Spleen (tissue), 11 donors: ENCODE data around the gene NPW. TPM values are rescaled to one million over a fixed set of nuclear protein-coding genes. Genes with fewer than 3 reads are reported as not detected.

Experiments
- DNase-seq: peaks from one replicate; pipeline ENCODE4 v3.0.0-alpha.2; 2020
- H3K27ac ChIP-seq, 8 donors: fragments of 200-600 bp; sonication (generic) in 7 of 8; 1 replicate in 4 of 8; 2 replicates in 4 of 8; pipeline versions ENCODE4 v1.5.0 to v1.8.0; 2016 to 2021; ENCODE audit warnings: inconsistent platforms in 4 of 8, mild to moderate bottlenecking in 4 of 8, moderate library complexity in 1 of 8
- H3K27me3 ChIP-seq, 7 donors: fragments of 200-600 bp; sonication (generic) in 6 of 7; replicated peaks in 1 of 7; 1 replicate in 4 of 7; 2 replicates in 3 of 7; pipeline versions ENCODE4 v1.5.0 to v1.8.0; 2016 to 2021; ENCODE audit warnings: inconsistent platforms in 3 of 7, mild to moderate bottlenecking in 1 of 7
- H3K36me3 ChIP-seq, 6 donors: fragments of 200-600 bp; sonication (generic) in 5 of 6; 1 replicate in 4 of 6; 2 replicates in 2 of 6; pipeline versions ENCODE4 v1.5.0 to v1.8.0; 2016 to 2021; ENCODE audit warnings: inconsistent platforms in 2 of 6
- H3K4me1 ChIP-seq, 6 donors: fragments of 200-600 bp; sonication (generic) in 5 of 6; 1 replicate in 3 of 6; 2 replicates in 3 of 6; pipeline versions ENCODE4 v1.5.0 to v1.8.0; 2016 to 2021; ENCODE audit warnings: inconsistent platforms in 3 of 6
- H3K4me3 ChIP-seq, 8 donors: fragments of 200-600 bp; sonication (generic) in 7 of 8; 1 replicate in 4 of 8; 2 replicates in 4 of 8; pipeline versions ENCODE4 v1.5.0 to v1.8.0; 2016 to 2021; ENCODE audit warnings: inconsistent platforms in 4 of 8, mild to moderate bottlenecking in 4 of 8, moderate library complexity in 2 of 8
- H3K9me3 ChIP-seq, 8 donors: fragments of 200-600 bp; sonication (generic) in 7 of 8; 1 replicate in 4 of 8; 2 replicates in 4 of 8; pipeline versions ENCODE4 v1.5.0 to v1.8.0; 2016 to 2021; ENCODE audit warnings: inconsistent platforms in 4 of 8
- POLR2A ChIP-seq, 3 donors: fragments of 450-650 bp; IDR thresholded peaks; one replicate each; pipeline ENCODE4 v1.5.1; 2017; ENCODE audit warnings: antibody characterized with exemption in 3 of 3, mild to moderate bottlenecking in 1 of 3
- POLR2AphosphoS5 ChIP-seq, 3 donors: sonication (generic); formaldehyde crosslinking; IDR thresholded peaks; one replicate each; pipeline ENCODE4 v1.5.1; 2017; ENCODE audit warnings: antibody characterized with exemption in 3 of 3
- WGBS, 5 donors: extraction: QIAGEN DNeasy Blood & Tissue Kit in 3 of 5; methylation state at CpG; one replicate each; pipeline versions ENCODE4 v1.1.5 to v1.1.7; 2013 to 2018; 5-methylcytosine and 5-hydroxymethylcytosine counted together
- intact Hi-C: fragments of 100-400 bp; cut with DNase I; formaldehyde crosslinking; loops from one replicate; pipeline ENCODE4 v1.15.0; 2023; ENCODE audit warnings: low total_unique reads
- polyA plus RNA-seq, 3 donors: library from polyadenylated mRNA; stranded (reverse); fragments of 200-250 nt; gene quantifications; one replicate each; pipeline ENCODE4 v1.2.1, GENCODE V29; 2013
- total RNA-seq, 7 donors: library from RNA; depleted of rRNA in 3 of 7; stranded (reverse); fragments of >200 nt in 3 of 7; fragmentation: NEBNext Ultra II Directional in 4 of 7; extraction: Animal tissue kit (Norgen Biotek cat#: 25700) in 4 of 7; gene quantifications; one replicate each; pipeline versions ENCODE4 v1.1.0 to v1.2.1, GENCODE V29; 2016 to 2021
- TF ChIP-seq, protein P1 (sequence below), 11 experiments: fragments of 200-600 bp in 7 of 11; fragments of 450-650 bp in 4 of 11; sonication (generic) in 4 of 11; IDR thresholded peaks in 8 of 11; conservative IDR thresholded peaks in 3 of 11; 1 replicate in 7 of 11; 2 replicates in 4 of 11; pipeline versions ENCODE4 v1.4.0 to v1.8.0; 2016 to 2021; ENCODE audit warnings: antibody characterized with exemption in 11 of 11, inconsistent platforms in 4 of 11, mild to moderate bottlenecking in 1 of 11
- donor health status: healthy with polysubstance abuse.
- donor health status: DM: no; HTN: no; CAD: no; lungs with moderate emphysema.
- donor health status: DM: no; HTN: no; CAD: no.
- donor health status: Bipolar disorder and iron deficiency.
- donor health status: healthy.
- donor health status: DM: no; HTN: no; CAD: no.
- donor health status: DM: yes; HTN: yes; CAD: no.

NPW gene
- total and polyA plus RNA-seq, 10 donors, result 0.30 to 2.5 (median 0.94) TPM; not detected in 3

DNA sequence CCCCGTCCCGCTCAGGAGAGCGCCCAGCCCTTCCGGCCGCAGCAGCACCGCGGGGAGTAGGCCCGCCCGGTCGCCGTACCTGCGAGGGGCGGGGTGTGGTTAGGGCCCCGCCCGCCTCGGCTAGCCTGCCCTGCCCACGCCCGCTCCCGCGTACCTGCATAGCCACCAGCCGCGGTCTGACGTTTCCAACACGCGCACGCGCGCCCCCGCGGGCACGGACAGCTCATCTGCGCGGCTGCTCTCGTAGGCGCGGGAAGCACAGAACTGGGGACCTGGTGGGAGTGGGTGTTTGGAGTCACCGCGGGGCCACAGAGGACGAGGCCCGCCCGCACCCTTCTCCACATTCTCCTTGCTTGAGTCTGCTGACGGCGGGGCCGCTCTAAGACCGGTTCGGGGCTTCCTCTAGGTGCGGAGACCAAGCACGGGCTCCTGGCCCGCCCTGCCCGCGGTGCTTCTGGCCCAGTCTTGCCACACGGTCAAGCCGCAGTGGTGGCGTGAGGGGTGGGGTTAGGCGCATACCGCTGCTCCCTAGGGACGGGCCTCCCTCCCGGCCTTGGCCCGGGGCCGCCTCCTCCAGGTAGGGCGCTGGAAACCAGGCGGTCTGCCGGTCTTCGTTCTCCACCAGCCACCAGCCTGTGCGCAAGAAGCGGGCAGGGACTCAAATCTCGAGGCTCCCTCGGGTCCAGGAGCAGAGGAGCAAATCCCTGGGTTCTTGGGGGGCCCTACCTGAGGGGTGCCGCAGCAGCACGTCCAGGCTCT, 40.1 kb upstream of the NPW start:
- Histone ChIP-seq H3K4me3 (peak overlapping the region in 1 of 8 donors; percentile 1), H3K4me1 (peaks cover 5 to 39% (median 21%) of the 10 kb centered on the region in 6 donors), H3K36me3 (peaks cover 23 to 52% (median 46%) of the 10 kb centered on the region in 6 donors), H3K27ac (no peak overlapping the region), H3K27me3 (peaks cover 3 to 93% (median 41%) of the 10 kb centered on the region in 7 donors), H3K9me3 (no peaks in the 10 kb centered on the region)
- intact Hi-C loops, result no loop called here
- TF ChIP-seq, protein P1, sequence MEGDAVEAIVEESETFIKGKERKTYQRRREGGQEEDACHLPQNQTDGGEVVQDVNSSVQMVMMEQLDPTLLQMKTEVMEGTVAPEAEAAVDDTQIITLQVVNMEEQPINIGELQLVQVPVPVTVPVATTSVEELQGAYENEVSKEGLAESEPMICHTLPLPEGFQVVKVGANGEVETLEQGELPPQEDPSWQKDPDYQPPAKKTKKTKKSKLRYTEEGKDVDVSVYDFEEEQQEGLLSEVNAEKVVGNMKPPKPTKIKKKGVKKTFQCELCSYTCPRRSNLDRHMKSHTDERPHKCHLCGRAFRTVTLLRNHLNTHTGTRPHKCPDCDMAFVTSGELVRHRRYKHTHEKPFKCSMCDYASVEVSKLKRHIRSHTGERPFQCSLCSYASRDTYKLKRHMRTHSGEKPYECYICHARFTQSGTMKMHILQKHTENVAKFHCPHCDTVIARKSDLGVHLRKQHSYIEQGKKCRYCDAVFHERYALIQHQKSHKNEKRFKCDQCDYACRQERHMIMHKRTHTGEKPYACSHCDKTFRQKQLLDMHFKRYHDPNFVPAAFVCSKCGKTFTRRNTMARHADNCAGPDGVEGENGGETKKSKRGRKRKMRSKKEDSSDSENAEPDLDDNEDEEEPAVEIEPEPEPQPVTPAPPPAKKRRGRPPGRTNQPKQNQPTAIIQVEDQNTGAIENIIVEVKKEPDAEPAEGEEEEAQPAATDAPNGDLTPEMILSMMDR (IDR thresholded peaks at IDR 0.05 in 8 of 11, conservative IDR thresholded peaks at IDR 0.05 in 3 of 11), result no peak
- TF ChIP-seq POLR2AphosphoS5 (IDR thresholded peaks at IDR 0.05) (peak in 2 of 3 donors; percentile 38 to 49), POLR2A (IDR thresholded peaks at IDR 0.05) (no peak)
- 9 to 32% (median 24%) methylated on average over 12 to 70 of the region's 70 CpGs for WGBS, 5 donors
- no peak for DNase-seq

DNA sequence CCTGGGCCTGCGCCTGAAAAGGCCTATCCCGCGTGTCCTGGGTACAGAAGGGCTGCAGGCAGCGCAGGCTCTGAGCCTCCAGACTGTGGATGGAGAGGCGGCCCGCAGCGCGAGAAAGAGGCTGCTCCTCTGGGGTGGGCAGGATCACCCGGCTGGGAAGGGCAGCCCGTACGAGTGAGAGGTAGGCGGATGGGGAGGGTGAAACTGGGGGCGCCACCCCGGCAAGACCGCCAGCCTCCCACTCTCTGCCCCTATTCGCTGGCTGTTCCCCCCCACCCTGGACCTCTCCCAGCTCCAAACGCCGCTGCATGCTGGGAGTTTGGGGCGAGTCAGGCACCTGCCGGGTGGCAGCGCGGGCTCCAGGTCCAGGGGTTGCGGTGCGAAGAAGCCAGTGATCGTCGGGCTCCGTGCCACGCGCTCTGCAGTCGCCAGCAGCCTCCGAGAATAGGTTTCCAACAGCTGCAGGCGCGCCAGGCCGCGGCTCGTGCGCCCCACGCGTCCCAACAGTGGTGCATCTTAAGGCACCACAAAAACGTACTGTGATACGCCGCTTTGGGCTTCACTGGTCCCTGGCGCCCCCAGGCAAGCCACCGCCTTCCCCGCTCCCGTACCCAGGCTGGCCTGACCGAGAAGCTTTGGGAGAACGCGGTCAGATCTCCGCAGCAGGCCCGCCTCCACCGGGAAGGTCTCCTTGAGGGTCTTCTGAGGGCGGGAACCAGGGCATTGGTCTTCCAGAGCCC, 39.4 kb upstream of the NPW start:
- intact Hi-C loops, result no loop called here
- TF ChIP-seq POLR2AphosphoS5 (IDR thresholded peaks at IDR 0.05) (peak in 2 of 3 donors; percentile 21 to 53), POLR2A (IDR thresholded peaks at IDR 0.05) (no peak)
- DNase-seq, result no peak
- peaks cover 3 to 85% (median 41%) of the 10 kb centered on the region in 7 donors for H3K27me3 ChIP-seq
- peaks cover 21 to 45% (median 39%) of the 10 kb centered on the region in 6 donors for H3K36me3 ChIP-seq
- no peak overlapping the region for H3K4me3 ChIP-seq
- WGBS, 5 donors, result 7 to 17% (median 8%) methylated on average over 13 to 53 of the region's 53 CpGs
- H3K4me1 ChIP-seq, result peaks cover 13 to 46% (median 29%) of the 10 kb centered on the region in 6 donors
- H3K27ac ChIP-seq, result no peak overlapping the region
- no peaks in the 10 kb centered on the region for H3K9me3 ChIP-seq

DNA sequence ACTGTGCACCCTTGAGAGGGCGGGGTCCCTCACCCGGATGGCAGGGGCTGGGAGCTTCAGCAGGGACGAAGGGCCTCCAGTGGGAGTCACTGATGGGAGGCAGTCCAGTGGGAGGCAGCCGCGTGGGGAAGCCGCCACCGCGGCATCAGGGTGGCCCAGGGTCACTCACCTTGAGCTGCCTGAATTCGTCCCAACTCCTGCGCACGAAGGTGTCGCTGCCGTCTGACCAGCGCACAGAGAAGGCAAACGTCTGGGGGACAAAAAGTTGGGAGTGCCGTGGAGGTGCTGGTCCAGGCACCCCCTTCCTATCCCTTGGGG, 38.9 kb upstream of the NPW start:
- peaks cover 16 to 52% (median 33%) of the 10 kb centered on the region in 6 donors for H3K4me1 ChIP-seq
- H3K4me3 ChIP-seq, result no peak overlapping the region
- DNase-seq, result no peak
- H3K9me3 ChIP-seq, result no peaks in the 10 kb centered on the region
- no peak overlapping the region for H3K27ac ChIP-seq
- peaks cover 3 to 80% (median 41%) of the 10 kb centered on the region in 7 donors for H3K27me3 ChIP-seq
- TF ChIP-seq POLR2A (IDR thresholded peaks at IDR 0.05) (no peak), POLR2AphosphoS5 (IDR thresholded peaks at IDR 0.05) (no peak)
- TF ChIP-seq, protein P1 (IDR thresholded peaks at IDR 0.05 in 8 of 11, conservative IDR thresholded peaks at IDR 0.05 in 3 of 11), result no peak
- intact Hi-C loops, result no loop called here
- WGBS, 5 donors, result 25 to 38% (median 26%) methylated on average over 8 to 16 of the region's 16 CpGs
- peaks cover 16 to 45% (median 37%) of the 10 kb centered on the region in 6 donors for H3K36me3 ChIP-seq

DNA sequence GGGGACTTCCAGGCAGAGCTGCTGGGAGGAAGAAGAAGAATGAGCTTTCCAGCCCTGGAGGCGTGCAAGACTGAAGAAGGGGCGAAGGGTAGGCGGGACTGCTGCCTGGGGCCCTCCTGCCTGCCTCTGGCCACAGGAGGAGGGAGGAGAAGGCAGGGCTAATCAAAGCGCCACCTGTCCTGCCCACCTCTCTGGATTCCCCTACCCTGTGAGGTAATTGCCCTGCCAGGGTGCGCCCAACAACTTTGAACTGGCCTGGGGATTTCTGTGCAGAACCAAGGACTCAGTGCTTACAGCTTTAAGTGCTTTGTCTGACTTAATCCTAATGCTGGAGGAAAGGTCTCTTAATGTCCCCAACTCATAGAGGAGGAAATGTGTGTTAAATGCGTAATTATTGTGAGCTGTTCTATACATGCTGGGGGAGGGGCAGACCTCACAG, 38.2 kb upstream of the NPW start, which contains the start of gene NOXO1:
Gene NOXO1, minus strand, starts transcription at position 72 of the 439 bp plus-strand sequence. CDS start 290 bp downstream, outside the sequence.
- intact Hi-C loops, result no loop called here
- Histone ChIP-seq H3K36me3 (peaks cover 11 to 45% (median 37%) of the 10 kb centered on the region in 6 donors), H3K9me3 (no peaks in the 10 kb centered on the region), H3K27ac (no peak within 1 kb of the TSS), H3K27me3 (peaks cover 3 to 73% (median 41%) of the 10 kb centered on the region in 7 donors), H3K4me3 (no peak within 1 kb of the TSS), H3K4me1 (peaks cover 16 to 53% (median 35%) of the 10 kb centered on the region in 6 donors)
- no peak for TF ChIP-seq POLR2AphosphoS5 (IDR thresholded peaks at IDR 0.05)
- no peak for TF ChIP-seq POLR2A (IDR thresholded peaks at IDR 0.05)
- TF ChIP-seq, protein P1 (IDR thresholded peaks at IDR 0.05 in 8 of 11, conservative IDR thresholded peaks at IDR 0.05 in 3 of 11), result no peak
- DNase-seq, result no peak
- 21 to 41% (median 33%) methylated on average over 5 to 6 of the region's 6 CpGs for WGBS, 5 donors
